ENCODE measurements around the gene PAFAH1B1. TPM values are rescaled to one million over a fixed set of nuclear protein-coding genes. Genes with fewer than 3 reads are reported as not detected.

PAFAH1B1 gene
- total and polyA plus RNA-seq, 2 donors (not counting 1 experiment from before 2014, with no cell fraction given) = 41.4 to 170 TPM

DNA sequence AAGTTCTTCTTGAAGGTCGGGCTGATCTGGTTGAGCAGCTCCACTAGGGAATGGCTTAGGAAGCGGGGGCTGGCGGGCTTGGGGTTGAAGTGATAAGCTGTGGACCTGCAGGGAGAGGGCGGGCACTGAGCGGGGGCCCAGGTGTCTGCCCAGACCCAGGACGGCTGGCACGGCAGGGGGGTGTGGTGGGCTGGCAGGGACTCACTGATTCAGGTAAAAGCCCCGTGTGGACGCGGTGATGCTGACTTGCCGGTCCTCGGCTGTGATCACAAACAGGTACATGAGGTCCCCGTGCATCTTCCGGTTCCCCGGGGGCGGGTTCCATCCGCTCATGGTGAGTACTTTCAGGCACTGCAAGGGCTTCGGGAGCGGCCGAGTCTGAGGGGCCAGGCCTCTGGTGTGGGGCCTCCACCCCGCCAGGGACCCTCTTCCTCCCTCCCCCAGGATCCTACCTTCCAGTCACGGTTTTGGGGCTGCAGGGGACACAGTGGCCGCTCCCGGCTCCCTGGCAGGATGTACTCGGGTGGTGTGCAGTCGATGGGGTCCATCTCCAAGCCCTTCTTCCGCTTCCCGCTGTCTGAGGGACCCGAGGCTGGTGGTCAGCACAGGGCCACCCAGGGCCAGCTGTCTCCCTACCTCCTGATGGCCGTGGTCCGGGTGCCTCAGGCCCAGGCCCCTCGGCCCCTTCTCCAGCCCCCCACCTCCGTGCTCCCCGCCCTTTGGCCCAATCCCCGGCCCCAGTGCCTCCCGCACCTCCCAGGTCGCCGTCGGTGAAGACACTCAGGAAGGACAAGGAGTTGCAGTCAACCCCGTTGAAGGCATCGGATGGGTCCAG lies 107.9 kb downstream of the PAFAH1B1 start:
- H3K27ac ChIP-seq (ENCODE audit: low read length in 2 of 2) = no peak overlapping the region
- peaks cover 0 to 46% of the 10 kb centered on the region in 2 experiments for H3K36me3 ChIP-seq (replicated peaks in 1 of 2; ENCODE audit: control extremely low read depth in 1 of 2, control insufficient read depth in 1 of 2, extremely low read depth in 1 of 2, insufficient read depth in 2 of 2, low read length in 1 of 2)
- H2AFZ ChIP-seq (ENCODE audit: insufficient read depth, low read depth, low read length, poor library complexity, severe bottlenecking) = no peak overlapping the region
- TF ChIP-seq, protein P1, sequence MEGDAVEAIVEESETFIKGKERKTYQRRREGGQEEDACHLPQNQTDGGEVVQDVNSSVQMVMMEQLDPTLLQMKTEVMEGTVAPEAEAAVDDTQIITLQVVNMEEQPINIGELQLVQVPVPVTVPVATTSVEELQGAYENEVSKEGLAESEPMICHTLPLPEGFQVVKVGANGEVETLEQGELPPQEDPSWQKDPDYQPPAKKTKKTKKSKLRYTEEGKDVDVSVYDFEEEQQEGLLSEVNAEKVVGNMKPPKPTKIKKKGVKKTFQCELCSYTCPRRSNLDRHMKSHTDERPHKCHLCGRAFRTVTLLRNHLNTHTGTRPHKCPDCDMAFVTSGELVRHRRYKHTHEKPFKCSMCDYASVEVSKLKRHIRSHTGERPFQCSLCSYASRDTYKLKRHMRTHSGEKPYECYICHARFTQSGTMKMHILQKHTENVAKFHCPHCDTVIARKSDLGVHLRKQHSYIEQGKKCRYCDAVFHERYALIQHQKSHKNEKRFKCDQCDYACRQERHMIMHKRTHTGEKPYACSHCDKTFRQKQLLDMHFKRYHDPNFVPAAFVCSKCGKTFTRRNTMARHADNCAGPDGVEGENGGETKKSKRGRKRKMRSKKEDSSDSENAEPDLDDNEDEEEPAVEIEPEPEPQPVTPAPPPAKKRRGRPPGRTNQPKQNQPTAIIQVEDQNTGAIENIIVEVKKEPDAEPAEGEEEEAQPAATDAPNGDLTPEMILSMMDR (IDR thresholded peaks at IDR 0.05) = no peak
- no peak for TF ChIP-seq EZH2 (IDR thresholded peaks at IDR 0.05; ENCODE audit: borderline replicate concordance, insufficient read depth, low read depth, low read length, poor library complexity, severe bottlenecking)
- peaks cover 17% of the 10 kb centered on the region for H3K79me2 ChIP-seq (ENCODE audit: control insufficient read depth, insufficient read depth, low read length)
- Mint-ChIP-seq H3K4me3 (no peak overlapping the region), H3K4me1 (peaks cover 8% of the 10 kb centered on the region), H3K27ac (no peak overlapping the region), H3K9me3 (ENCODE audit: insufficient read depth) (no peaks in the 10 kb centered on the region), H3K27me3 (no peaks in the 10 kb centered on the region)
- WGBS (ENCODE audit: insufficient coverage) = 96% methylated on average over 41 of the region's 41 CpGs
- no peaks in the 10 kb centered on the region for H3K4me1 ChIP-seq (ENCODE audit: control insufficient read depth in 2 of 2, insufficient read depth in 2 of 2, low read length in 2 of 2)
- no peak overlapping the region for H3K4me2 ChIP-seq (replicated peaks; ENCODE audit: low read depth, low read length, poor library complexity, severe bottlenecking)
- ATAC-seq (ENCODE audit: low read depth) = no peak
- no peak overlapping the region for H3K4me3 ChIP-seq (ENCODE audit: control extremely low read depth in 1 of 5, extremely low read depth in 1 of 5, insufficient read depth in 1 of 5, low read depth in 2 of 5, low read length in 4 of 5)
- DNase-seq = no peak
- H3K27me3 ChIP-seq (replicated peaks in 1 of 4; ENCODE audit: control extremely low read depth in 1 of 4, control insufficient read depth in 3 of 4, insufficient read depth in 4 of 4, low read length in 3 of 4) = no peaks in the 10 kb centered on the region
- H3K9ac ChIP-seq (ENCODE audit: low read length) = no peak overlapping the region
- H3K9me3 ChIP-seq (ENCODE audit: control extremely low read depth in 1 of 3, control insufficient read depth in 2 of 3, insufficient read depth in 1 of 3, low read length in 2 of 3) = no peaks in the 10 kb centered on the region
- intact Hi-C loops (cut with micrococcal nuclease) = no loop called here
- POLR2A ChIA-PET = interaction anchor here (0.6 kb wide), 1 partner anchor 918 kb away, joined by 3 read pairs; no protein-coding TSS in a partner anchor
- H4K20me1 ChIP-seq (ENCODE audit: control insufficient read depth, insufficient read depth, low read length, poor library complexity, severe bottlenecking) = peaks cover 27% of the 10 kb centered on the region
- CTCF ChIA-PET = interaction anchor here (0.6 kb wide), 1 partner anchor 133 kb away, joined by 3 read pairs; no protein-coding TSS in a partner anchor

Data from B cell (primary cell).